Adrenal gland (tissue), 5 donors: Measurements from ENCODE around the gene CDK10.
"Not testable (repeated sequence)": the region's sequence is repeated elsewhere in the genome, so short reads cannot be mapped to it uniquely, and the experiment has no call there.

Experiments used
- CTCF ChIP-seq, 6 experiments: fragments of 450-650 bp in 4 of 6; fragments of 200-600 bp in 2 of 6; sonication (generic) in 1 of 6; IDR thresholded peaks; 1 replicate in 5 of 6; 2 replicates in 1 of 6; pipeline versions ENCODE4 v1.5.1 to v1.8.0; 2016 to 2021; ENCODE audit warnings: antibody characterized with exemption in 6 of 6, mild to moderate bottlenecking in 2 of 6, moderate library complexity in 1 of 6
- POLR2A ChIP-seq, 2 donors: fragments of 450-650 bp; IDR thresholded peaks; one replicate each; pipeline ENCODE4 v1.6.1; 2017; ENCODE audit warnings: antibody characterized with exemption in 2 of 2, mild to moderate bottlenecking in 2 of 2, moderate library complexity in 1 of 2
- donor health status: DM: no; HTN: no; CAD: no.

DNA sequence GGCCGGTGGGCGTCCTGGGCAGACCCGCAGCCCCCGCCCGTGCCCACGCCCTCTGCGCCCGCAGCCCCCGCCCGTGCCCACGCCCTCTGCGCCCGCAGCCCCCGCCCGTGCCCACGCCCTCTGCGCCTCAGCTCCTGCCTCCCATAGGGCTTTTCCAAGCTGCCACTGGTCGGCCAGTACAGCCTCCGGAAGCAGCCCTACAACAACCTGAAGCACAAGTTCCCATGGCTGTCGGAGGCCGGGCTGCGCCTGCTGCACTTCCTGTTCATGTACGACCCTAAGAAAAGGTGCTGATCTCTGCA lies 8.2 kb downstream of the CDK10 start:
- not testable (repeated sequence) for TF ChIP-seq CTCF, POLR2A (IDR thresholded peaks at IDR 0.05)
